Activated T-cell treated with anti-CD3 and anti-CD28 coated beads, Interleukin-2, amount 50 U/mL, for 1 hour (primary cell): ENCODE measurements around the gene MLLT3.
A peak's percentile ranks its signal among the peaks of the same experiment; 100 is the strongest.

Experiments
- DNase-seq: peaks from one replicate; pipeline ENCODE4 v3.0.0-alpha.2; 2020

MLLT3 gene

GRCh38 chr9:20622330-20623020 is at the start of gene MLLT3:
TSS of gene MLLT3 (minus strand) at chr9:20622499.
- peak; percentile 97 for DNase-seq

- no peak for DNase-seq
These were observed 49.3 kb upstream of the MLLT3 start for GRCh38 chr9:20671635-20672034.

GRCh38 chr9:20670395-20670794 is 48.1 kb upstream of the MLLT3 start:
- no peak for DNase-seq

DNA sequence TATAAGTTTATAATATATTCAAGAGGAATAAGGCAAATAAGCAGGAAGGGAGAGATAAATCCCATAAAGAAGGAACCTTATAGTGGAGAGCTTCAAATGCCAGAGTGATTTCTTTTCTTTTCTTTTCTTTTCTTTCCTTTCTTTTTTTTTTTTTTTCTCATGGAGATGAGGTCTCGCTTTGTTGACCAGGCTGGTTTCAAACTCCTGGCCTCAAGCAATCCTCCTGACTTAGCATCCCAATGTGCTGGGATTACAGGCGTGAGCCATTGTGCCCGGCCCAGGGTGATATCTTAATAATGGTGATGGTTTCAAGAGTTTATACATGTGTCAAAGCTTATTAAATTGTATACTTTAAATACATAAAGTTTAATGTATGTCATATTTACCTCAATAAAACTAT is 42.2 kb upstream of the MLLT3 start:
- DNase-seq: no peak

DNA sequence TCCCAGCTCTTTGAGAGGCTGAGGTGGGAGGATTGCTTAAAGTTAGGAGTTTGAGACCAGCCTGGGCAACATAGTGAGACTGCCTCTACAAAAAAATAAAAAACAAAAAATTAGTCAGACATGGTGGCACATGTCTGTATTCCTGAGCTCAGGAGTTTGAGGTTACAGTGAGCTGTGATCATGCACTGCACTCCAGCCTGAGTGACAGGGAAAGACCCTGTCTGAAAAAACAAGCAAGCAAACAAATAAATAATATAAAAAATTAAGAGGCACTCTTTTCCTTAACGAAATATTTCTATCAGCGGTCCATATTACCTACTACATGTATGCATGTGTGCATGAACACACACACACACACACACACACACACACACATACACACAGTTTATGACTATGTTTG is 40.8 kb upstream of the MLLT3 start:
- DNase-seq: no peak

DNA sequence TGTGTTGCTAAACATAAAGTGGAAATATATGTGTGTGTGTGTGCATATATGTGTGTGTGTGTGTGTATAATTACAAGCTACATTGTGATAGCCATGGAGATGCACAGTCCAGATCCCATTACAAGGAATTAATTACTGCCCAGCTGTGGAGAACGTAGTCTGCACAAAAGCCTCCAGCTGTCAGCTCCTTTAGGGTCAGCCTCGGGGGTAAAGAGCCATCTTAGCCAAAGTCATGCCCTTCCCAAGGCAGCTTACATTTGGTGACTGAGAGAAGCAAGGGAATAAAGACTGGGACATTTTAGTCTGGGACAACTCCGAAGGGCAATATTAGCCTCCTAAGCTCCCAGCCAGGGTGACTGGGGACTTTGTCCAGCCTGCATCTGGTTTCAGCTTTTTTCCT is 39.9 kb upstream of the MLLT3 start:
- no peak for DNase-seq

DNA sequence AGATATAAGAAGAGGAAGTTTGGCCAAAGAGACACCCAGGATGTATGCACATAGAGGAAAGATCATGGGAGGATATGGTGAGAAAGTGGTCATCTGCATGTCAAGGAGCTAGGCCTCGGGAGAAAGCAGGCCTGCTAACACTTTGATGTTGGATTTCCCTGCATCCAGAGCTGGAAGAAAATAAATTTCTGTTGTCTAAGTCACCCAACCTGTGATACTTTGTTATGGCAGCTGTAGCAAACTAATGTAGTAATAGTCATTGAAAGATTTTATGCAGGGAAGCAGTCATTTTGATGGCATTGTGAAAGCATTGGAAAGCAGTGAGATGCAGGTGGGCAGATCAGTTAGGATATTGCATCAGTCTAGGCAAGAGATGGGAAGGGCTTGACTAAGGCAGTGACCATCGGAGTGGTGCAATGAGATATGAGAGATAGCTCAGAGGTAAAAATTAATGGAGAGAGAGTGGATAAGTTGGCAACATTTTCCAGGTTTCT is 37.2 kb upstream of the MLLT3 start:
- no peak for DNase-seq

DNA sequence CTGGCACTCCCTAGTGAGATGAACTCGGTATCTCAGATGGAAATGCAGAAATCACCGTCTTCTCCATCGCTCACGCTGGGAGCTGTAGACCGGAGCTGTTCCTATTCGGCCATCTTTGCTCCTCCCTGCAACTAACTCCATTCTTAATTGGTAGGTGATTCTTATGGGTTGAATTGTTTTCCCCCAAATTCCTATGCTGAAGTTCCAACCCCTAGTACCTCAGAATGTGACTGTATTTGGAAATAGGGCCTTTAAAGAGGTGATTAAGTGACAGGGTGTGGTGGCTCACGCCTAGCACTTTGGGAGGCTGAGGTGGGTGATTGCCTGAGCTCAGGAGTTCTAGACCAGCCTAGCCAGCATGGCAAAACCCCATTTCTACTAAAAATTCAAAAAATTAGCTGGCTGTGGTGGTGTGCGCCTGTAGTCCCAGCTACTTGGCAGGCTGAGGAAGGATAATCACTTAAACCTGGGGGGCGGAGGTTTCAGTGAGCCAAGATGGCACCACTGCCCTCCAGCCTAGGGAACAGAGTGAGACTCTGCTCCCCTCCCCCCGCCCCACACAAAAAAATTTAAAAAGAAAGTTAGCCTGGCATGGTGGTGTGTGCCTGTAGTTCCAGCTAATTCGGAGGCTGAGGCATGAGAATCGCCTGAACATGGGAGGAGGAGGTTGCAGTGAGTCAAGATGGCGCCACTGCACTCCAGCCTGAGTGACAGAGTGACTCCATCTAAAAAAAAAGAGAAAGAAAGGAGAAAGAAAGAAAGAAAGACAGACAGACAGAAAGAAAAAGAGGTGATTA is 36.6 kb upstream of the MLLT3 start:
- DNase-seq: no peak

- peak; percentile 54 for DNase-seq
These were observed 36.0 kb upstream of the MLLT3 start for GRCh38 chr9:20658246-20658667.

- DNase-seq: no peak
These were observed 29.6 kb upstream of the MLLT3 start for GRCh38 chr9:20651939-20652338.

GRCh38 chr9:20650750-20651299 is 28.5 kb upstream of the MLLT3 start:
- DNase-seq: no peak

- DNase-seq: no peak
These were observed 28.0 kb upstream of the MLLT3 start for GRCh38 chr9:20650313-20650712.

GRCh38 chr9:20649381-20649780 is 27.1 kb upstream of the MLLT3 start:
- no peak for DNase-seq

DNA sequence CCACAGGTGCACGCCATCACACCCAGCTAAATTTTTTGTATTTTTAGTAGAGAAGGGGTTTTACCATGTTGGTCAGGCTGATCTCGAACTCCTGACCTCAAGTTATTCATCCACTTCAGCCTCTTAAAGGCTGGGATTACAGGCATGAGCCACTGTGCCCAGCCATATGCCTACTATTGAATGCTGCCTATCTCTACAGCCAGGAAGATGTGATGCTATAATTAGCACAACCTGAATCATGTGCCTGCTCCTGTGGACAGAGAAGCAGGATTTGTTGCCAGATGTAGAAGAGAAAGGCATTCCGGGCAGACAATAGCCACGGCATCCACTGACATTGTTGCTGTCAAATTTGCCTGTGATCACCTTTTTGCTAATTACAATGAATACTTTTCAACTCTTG is 24.4 kb upstream of the MLLT3 start:
- DNase-seq: no peak

DNA sequence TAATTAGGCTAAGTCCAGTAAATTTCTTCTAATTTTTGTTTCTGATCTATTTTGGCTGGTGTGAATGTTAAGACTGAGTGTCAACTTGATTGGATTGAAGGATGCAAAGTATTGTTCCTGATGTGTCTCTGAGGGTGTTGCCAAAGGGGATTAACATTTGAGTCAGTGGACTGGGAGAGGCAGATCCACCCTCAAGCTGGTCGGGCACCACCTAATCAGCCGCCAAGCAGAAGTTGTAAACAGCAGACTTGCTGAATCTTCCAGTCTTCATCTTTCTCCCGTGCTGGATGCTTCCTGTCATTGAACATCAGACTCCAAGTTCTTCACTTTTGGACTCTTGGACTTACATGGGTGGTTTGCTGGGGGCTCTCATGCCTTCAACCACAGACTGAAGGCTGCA is 21.4 kb upstream of the MLLT3 start:
- DNase-seq: no peak

DNA sequence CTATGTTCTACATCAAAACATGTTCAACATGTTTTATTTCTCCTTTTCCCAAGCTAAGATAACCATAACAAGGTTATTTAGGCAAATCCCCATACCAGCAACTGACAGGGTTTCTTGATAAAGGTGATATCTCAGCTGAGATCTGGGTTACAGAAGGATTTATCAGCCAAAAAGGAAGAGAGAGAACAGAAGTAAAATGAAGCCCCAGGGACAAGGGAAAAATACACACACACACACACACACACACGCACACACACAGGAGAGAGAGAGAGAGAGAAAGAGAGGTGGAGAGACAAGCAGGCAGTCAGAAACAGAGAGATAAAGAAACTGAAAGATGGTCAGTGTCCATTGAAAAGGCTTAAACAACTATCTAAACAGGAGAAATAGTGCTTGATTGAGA is 19.7 kb upstream of the MLLT3 start:
- DNase-seq: no peak

DNA sequence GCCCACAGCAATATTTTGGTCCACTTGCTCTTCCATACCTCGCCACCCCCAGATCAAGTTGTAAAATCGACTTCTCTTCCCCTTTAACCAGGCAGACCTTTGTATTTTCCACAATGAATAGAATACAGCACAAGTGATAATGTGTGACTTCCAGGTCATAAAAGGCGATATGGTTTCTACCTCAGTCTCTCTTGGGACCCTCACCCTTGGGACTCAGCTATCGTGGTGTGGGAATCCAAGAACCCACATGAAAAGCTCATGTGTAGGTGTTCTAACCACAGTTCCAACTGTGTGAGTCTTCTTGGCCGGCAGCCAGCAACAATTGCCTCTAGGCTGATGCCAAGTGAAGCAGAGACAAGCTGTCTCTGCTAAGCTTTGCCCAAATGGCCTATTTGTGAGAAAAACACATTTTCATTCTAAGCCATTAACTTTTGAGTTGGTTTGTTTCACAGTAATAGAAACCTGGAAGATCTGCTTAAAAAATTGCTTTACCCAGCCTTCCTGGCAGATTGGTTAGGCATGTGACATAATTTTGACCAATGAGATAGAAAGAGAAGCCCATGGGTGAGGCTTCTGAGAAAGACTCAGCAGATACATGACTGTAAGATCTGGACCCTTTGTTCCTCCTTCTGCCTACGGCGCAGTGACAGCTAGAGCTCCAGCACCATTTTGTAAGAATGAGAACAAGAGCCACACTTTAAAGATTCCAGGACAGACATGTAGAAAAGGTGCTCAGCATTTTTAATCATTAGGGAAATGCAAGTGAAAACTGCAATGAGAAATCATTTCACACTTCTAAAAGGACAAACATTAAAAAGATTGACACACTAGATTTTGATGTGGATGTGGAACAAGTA is 18.3 kb upstream of the MLLT3 start:
- peak; percentile 79 for DNase-seq

- no peak for DNase-seq
These were observed 14.7 kb upstream of the MLLT3 start for GRCh38 chr9:20636888-20637440.

DNA sequence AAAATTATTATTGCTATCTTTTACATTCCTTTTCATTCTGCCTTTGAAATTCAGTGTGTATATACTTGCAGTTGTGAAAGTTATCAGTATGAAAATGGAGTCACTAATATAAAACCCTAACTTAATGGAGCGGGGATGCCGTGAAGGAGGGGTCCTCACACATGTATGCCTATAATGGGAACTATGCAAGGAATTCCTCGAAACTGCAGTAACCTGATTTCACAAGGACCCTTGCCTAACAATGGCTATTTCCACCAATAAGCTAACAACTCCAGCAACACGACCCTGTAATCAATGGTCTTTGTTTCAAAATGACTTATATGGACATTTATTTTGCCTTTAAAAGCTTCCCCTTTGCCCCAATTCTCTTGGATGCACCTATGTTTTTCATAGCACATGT is 12.6 kb upstream of the MLLT3 start:
- DNase-seq: no peak

DNA sequence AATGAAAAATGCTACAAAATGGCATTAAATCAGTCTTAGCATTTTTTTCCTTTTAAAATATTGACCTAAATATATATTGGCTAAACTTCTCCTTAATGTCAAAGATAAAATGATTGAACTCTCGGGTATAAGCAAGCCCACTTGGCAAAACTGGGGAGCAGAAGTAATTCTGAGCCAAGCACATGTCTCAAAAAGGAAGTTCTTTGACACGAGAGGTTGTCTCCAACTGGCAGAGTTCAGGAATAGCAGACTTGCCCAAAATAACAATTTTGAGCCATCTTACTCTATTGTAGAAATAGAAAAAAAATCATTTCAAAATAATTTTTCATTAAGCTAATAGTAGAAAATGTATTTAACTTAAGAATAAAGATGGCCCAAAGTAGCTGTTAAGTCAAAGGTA is 10.4 kb upstream of the MLLT3 start:
- DNase-seq: no peak

DNA sequence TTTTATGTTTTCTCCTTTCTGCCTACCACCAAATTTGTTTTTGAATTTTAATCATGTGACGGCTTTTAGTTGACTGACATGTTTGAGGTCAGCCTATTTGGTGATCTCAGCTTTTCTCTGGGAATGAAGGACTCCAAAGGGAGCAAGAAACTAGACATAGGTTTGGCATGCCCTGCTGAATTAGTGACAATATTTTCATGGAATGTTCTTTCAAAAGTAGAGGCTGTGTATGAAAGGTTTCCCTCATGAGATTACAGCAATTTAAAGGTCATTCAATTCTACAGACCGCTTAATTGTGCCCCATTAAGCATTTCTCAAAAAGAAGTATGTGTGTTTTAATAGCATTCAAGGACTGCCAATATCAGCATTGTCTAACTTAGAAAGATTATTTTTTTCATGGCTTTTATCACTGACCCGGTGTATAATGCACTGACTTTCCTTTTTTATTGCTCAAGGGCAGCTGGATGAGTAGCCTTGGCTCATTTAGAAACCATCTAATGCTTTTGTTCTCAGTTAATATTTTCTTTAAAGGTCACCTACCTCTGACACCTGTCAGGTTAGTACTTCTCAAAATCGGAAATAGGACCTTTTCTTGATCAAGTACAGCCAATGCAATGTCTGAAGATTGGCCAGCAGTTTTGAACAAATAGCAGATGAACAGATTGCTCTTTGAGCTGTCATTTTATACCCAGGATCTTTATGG is 8.1 kb upstream of the MLLT3 start:
- DNase-seq: no peak

- no peak for DNase-seq
These were observed 2.7 kb upstream of the MLLT3 start for GRCh38 chr9:20625003-20625349.
